HEK293 (cell line): ENCODE results near the gene SYNJ2.

Experiments used
- CTCF ChIA-PET: fragments of 350-600 bp; formaldehyde crosslinking; extraction: SDS; loops from one replicate; lab custom pipeline; 2021; ENCODE audit warnings: antibody characterized with exemption; lab: Yijun Ruan, JAX
- POLR2A ChIA-PET: fragments of 300-600 bp; formaldehyde crosslinking; extraction: SDS; loops from one replicate; lab custom pipeline; 2020; ENCODE audit warnings: antibody characterized with exemption, inconsistent platforms; lab: Yijun Ruan, JAX
- H3K27ac ChIP-seq: fragments of 200-500 bp; sonication (Bioruptor generic); 2 replicates; pipeline ENCODE4 v1.5.1; 2014; ENCODE audit warnings: low read depth, low read length, control low read depth, inconsistent platforms; ENCODE audit errors: extremely low read depth
- H3K36me3 ChIP-seq, 2 experiments: fragments of 200-500 bp in 1 of 2; sonication (Bioruptor generic) in 1 of 2; 1 replicate in 1 of 2; 2 replicates in 1 of 2; pipeline ENCODE4 v1.5.1; 2014 to 2017; ENCODE audit warnings: inconsistent platforms in 2 of 2, low read length in 2 of 2; ENCODE audit not compliant: control insufficient read depth in 2 of 2, insufficient read depth in 1 of 2
- H3K4me1 ChIP-seq: fragments of 200-500 bp; sonication (Bioruptor generic); 2 replicates; pipeline ENCODE4 v1.5.1; 2014; ENCODE audit warnings: mild to moderate bottlenecking, low read length, inconsistent platforms; ENCODE audit not compliant: control insufficient read depth, insufficient read depth
- H3K4me3 ChIP-seq: 2 replicates; pipeline ENCODE4 v1.5.1; 2011; ENCODE audit warnings: low read depth, mild to moderate bottlenecking, control low read depth, low read length, moderate library complexity
- H3K9me3 ChIP-seq: fragments of 200-500 bp; sonication (Bioruptor generic); 2 replicates; pipeline ENCODE4 v1.5.1; 2014; ENCODE audit warnings: low read depth, low read length, inconsistent platforms; ENCODE audit not compliant: control insufficient read depth, insufficient read depth
- GFI1B ChIP-seq: fragments of 450-650 bp; formaldehyde crosslinking; IDR thresholded peaks from 2 replicates; pipeline ENCODE4 v1.5.1; 2016; ENCODE audit warnings: missing biosample characterization, missing genetic modification characterization
- KLF16 ChIP-seq: fragments of 450-650 bp; formaldehyde crosslinking; IDR thresholded peaks from 2 replicates; pipeline ENCODE4 v1.5.1; 2017; ENCODE audit warnings: missing biosample characterization, missing genetic modification characterization
- OSR2 ChIP-seq: fragments of 450-650 bp; formaldehyde crosslinking; IDR thresholded peaks from 2 replicates; pipeline ENCODE4 v1.5.1; 2016; ENCODE audit warnings: missing biosample characterization, missing genetic modification characterization
- SCRT2 ChIP-seq: fragments of 450-650 bp; formaldehyde crosslinking; IDR thresholded peaks from 2 replicates; pipeline ENCODE4 v1.5.1; 2016; ENCODE audit warnings: missing biosample characterization, missing genetic modification characterization
- ZBTB17 ChIP-seq: fragments of 450-650 bp; formaldehyde crosslinking; IDR thresholded peaks from 2 replicates; pipeline ENCODE4 v1.5.1; 2016; ENCODE audit warnings: missing biosample characterization, missing genetic modification characterization
- ZBTB21 ChIP-seq: fragments of 450-650 bp; formaldehyde crosslinking; IDR thresholded peaks from 2 replicates; pipeline ENCODE4 v1.5.1; 2017; ENCODE audit warnings: missing biosample characterization, missing genetic modification characterization
- ZBTB7A ChIP-seq: fragments of 450-650 bp; formaldehyde crosslinking; IDR thresholded peaks from 2 replicates; pipeline ENCODE4 v1.5.1; 2016; ENCODE audit warnings: low read depth, missing biosample characterization, missing genetic modification characterization
- ZEB2 ChIP-seq: fragments of 450-650 bp; formaldehyde crosslinking; IDR thresholded peaks from 2 replicates; pipeline ENCODE4 v1.5.1; 2016; ENCODE audit warnings: missing biosample characterization, missing genetic modification characterization
- ZNF10 ChIP-seq: fragments of 450-650 bp; formaldehyde crosslinking; IDR thresholded peaks from 2 replicates; pipeline ENCODE4 v1.5.1; 2017; ENCODE audit warnings: missing biosample characterization, missing genetic modification characterization
- ZNF114 ChIP-seq: fragments of 450-650 bp; formaldehyde crosslinking; IDR thresholded peaks from 2 replicates; pipeline ENCODE4 v1.5.0; 2017; ENCODE audit warnings: missing biosample characterization, missing genetic modification characterization
- ZNF121 ChIP-seq: fragments of 450-650 bp; formaldehyde crosslinking; IDR thresholded peaks from 2 replicates; pipeline ENCODE4 v1.5.1; 2016; ENCODE audit warnings: missing biosample characterization, missing genetic modification characterization
- ZNF133 ChIP-seq: fragments of 450-650 bp; formaldehyde crosslinking; IDR thresholded peaks from 2 replicates; pipeline ENCODE4 v1.5.1; 2016; ENCODE audit warnings: missing biosample characterization, missing genetic modification characterization
- ZNF2 ChIP-seq: fragments of 450-650 bp; formaldehyde crosslinking; IDR thresholded peaks from 2 replicates; pipeline ENCODE4 v1.5.1; 2016; ENCODE audit warnings: missing biosample characterization, missing genetic modification characterization
- ZNF202 ChIP-seq: fragments of 450-650 bp; formaldehyde crosslinking; IDR thresholded peaks from 2 replicates; pipeline ENCODE4 v1.5.1; 2016; ENCODE audit warnings: missing biosample characterization, missing genetic modification characterization, borderline replicate concordance
- ZNF248 ChIP-seq: fragments of 450-650 bp; formaldehyde crosslinking; IDR thresholded peaks from 2 replicates; pipeline ENCODE4 v1.5.1; 2017; ENCODE audit warnings: missing biosample characterization, missing genetic modification characterization
- ZNF292 ChIP-seq: fragments of 450-650 bp; formaldehyde crosslinking; IDR thresholded peaks from 2 replicates; pipeline ENCODE4 v1.5.1; 2016; ENCODE audit warnings: low read depth, missing biosample characterization, missing genetic modification characterization, borderline replicate concordance
- ZNF335 ChIP-seq: fragments of 450-650 bp; formaldehyde crosslinking; conservative IDR thresholded peaks from 2 replicates; pipeline ENCODE4 v1.5.1; 2016; ENCODE audit warnings: missing biosample characterization, missing genetic modification characterization
- ZNF37A ChIP-seq: fragments of 450-650 bp; IDR thresholded peaks from 2 replicates; pipeline ENCODE4 v1.5.1; 2018; ENCODE audit warnings: missing biosample characterization, missing genetic modification characterization
- ZNF449 ChIP-seq: fragments of 450-650 bp; formaldehyde crosslinking; IDR thresholded peaks from 2 replicates; pipeline ENCODE4 v1.5.1; 2017; ENCODE audit warnings: missing biosample characterization, mild to moderate bottlenecking, missing genetic modification characterization, moderate library complexity
- ZNF544 ChIP-seq: fragments of 450-650 bp; formaldehyde crosslinking; IDR thresholded peaks from 2 replicates; pipeline ENCODE4 v1.5.0; 2017; ENCODE audit warnings: missing biosample characterization, missing genetic modification characterization
- ZNF561 ChIP-seq: fragments of 450-650 bp; IDR thresholded peaks from 2 replicates; pipeline ENCODE4 v1.5.1; 2018; ENCODE audit warnings: missing biosample characterization, missing genetic modification characterization, borderline replicate concordance
- ZNF654 ChIP-seq: fragments of 450-650 bp; formaldehyde crosslinking; IDR thresholded peaks from 2 replicates; pipeline ENCODE4 v1.5.1; 2016; ENCODE audit warnings: low read depth, missing biosample characterization, missing genetic modification characterization
- ZNF660 ChIP-seq: fragments of 450-650 bp; IDR thresholded peaks from 2 replicates; pipeline ENCODE4 v1.5.1; 2018; ENCODE audit warnings: missing biosample characterization, mild to moderate bottlenecking, missing genetic modification characterization
- ZNF707 ChIP-seq: fragments of 450-650 bp; formaldehyde crosslinking; IDR thresholded peaks from 2 replicates; pipeline ENCODE4 v1.5.1; 2016; ENCODE audit warnings: missing biosample characterization, missing genetic modification characterization
- ZNF747 ChIP-seq: fragments of 450-650 bp; formaldehyde crosslinking; IDR thresholded peaks from 2 replicates; pipeline ENCODE4 v1.5.1; 2016; ENCODE audit warnings: missing biosample characterization, missing genetic modification characterization
- TF ChIP-seq, protein P1 (sequence below): fragments of 450-650 bp; IDR thresholded peaks from 2 replicates; pipeline ENCODE4 v1.5.1; 2018; ENCODE audit warnings: missing biosample characterization, mild to moderate bottlenecking, missing genetic modification characterization

Gene SYNJ2

GRCh38 chr6:158072083-158072721 lies 90.5 kb downstream of the SYNJ2 start (continued):
- TF ChIP-seq ZNF660 = peak; percentile 64; the same call in 1 of the 2 replicates
- no peak for TF ChIP-seq ZBTB7A (tag by site-specific recombination)
- TF ChIP-seq ZNF654 (tag by site-specific recombination) = peak; percentile 91
- TF ChIP-seq ZBTB21 (tag by site-specific recombination) = no peak
- no peak for TF ChIP-seq ZNF133 (tag by site-specific recombination)
- peak; percentile 90 for TF ChIP-seq ZNF2 (tag by site-specific recombination)
- no peak for TF ChIP-seq ZNF202 (tag by site-specific recombination)
- TF ChIP-seq ZNF248 (tag by site-specific recombination) = no peak
- no peak for TF ChIP-seq ZNF707 (tag by site-specific recombination)
- TF ChIP-seq ZNF335 (tag by site-specific recombination) = peak; percentile 63
- TF ChIP-seq, protein P1, sequence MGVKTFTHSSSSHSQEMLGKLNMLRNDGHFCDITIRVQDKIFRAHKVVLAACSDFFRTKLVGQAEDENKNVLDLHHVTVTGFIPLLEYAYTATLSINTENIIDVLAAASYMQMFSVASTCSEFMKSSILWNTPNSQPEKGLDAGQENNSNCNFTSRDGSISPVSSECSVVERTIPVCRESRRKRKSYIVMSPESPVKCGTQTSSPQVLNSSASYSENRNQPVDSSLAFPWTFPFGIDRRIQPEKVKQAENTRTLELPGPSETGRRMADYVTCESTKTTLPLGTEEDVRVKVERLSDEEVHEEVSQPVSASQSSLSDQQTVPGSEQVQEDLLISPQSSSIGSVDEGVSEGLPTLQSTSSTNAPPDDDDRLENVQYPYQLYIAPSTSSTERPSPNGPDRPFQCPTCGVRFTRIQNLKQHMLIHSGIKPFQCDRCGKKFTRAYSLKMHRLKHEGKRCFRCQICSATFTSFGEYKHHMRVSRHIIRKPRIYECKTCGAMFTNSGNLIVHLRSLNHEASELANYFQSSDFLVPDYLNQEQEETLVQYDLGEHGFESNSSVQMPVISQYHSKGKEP = no peak
- peak; percentile 72 for TF ChIP-seq ZBTB17 (tag by site-specific recombination)
- TF ChIP-seq KLF16 = no peak

GRCh38 chr6:158073776-158074175 lies 92.1 kb downstream of the SYNJ2 start:
- Histone ChIP-seq H3K4me1 (no peaks in the 10 kb centered on the region), H3K4me3 (no peak overlapping the region), H3K9me3 (no peaks in the 10 kb centered on the region), H3K36me3 (peaks cover 12 to 81% of the 10 kb centered on the region in 2 experiments), H3K27ac (no peak overlapping the region)
- ChIA-PET CTCF (interaction anchor here (0.6 to 3.7 kb wide), 14 partner anchors 9 to 315 kb away, joined by 3 to 35 read pairs (median 4); no protein-coding TSS in a partner anchor), POLR2A (interaction anchor here (0.7 kb wide), 1 partner anchor 13 kb away, joined by 3 read pairs; no protein-coding TSS in a partner anchor)
- TF ChIP-seq ZNF10 (tag by site-specific recombination) = no peak

GRCh38 chr6:158076548-158076947 lies 94.9 kb downstream of the SYNJ2 start:
- no peaks in the 10 kb centered on the region for H3K4me1 ChIP-seq
- no peak overlapping the region for H3K27ac ChIP-seq
- ChIA-PET POLR2A (no interaction called here), CTCF (interaction anchor here (0.6 to 1.6 kb wide), 2 partner anchors 82 to 410 kb away, joined by 3 read pairs; no protein-coding TSS in a partner anchor)
- H3K36me3 ChIP-seq = peaks cover 15 to 82% of the 10 kb centered on the region in 2 experiments
- no peaks in the 10 kb centered on the region for H3K9me3 ChIP-seq
- no peak for TF ChIP-seq KLF16
- no peak for TF ChIP-seq SCRT2
- TF ChIP-seq ZNF121 (tag by site-specific recombination) = no peak
- TF ChIP-seq ZNF114 = no peak
- TF ChIP-seq ZEB2 (tag by site-specific recombination) = no peak
- no peak for TF ChIP-seq ZNF292 (tag by site-specific recombination)
- no peak for TF ChIP-seq ZNF37A (tag by site-specific recombination)
- TF ChIP-seq ZNF544 (tag by site-specific recombination) = no peak
- no peak for TF ChIP-seq ZNF561
- TF ChIP-seq OSR2 (tag by site-specific recombination) = no peak
- TF ChIP-seq ZNF747 (tag by site-specific recombination) = no peak
- no peak for TF ChIP-seq GFI1B (tag by site-specific recombination)
- no peak for TF ChIP-seq ZNF449
- H3K4me3 ChIP-seq = no peak overlapping the region
